Left renal pelvis (tissue), 4 donors: ENCODE data around the gene E4F1. TPM values are rescaled to one million over a fixed set of nuclear protein-coding genes. Genes with fewer than 3 reads are reported as not detected.
"Not testable (repeated sequence)": the region's sequence is repeated elsewhere in the genome, so short reads cannot be mapped to it uniquely, and the experiment has no call there.

Source experiments
- DNase-seq, 4 donors: peaks; one replicate each; pipeline ENCODE4 v3.0.0-alpha.2; 2013; ENCODE audit warnings: low read depth in 4 of 4, low spot score in 3 of 4
- polyA plus RNA-seq, 4 donors: library from polyadenylated mRNA; unstranded; fragments of 120-200 nt; gene quantifications; one replicate each; pipeline ENCODE4 v1.2.1, GENCODE V29; 2013; ENCODE audit not compliant: insufficient read length in 4 of 4

E4F1 gene
- polyA plus RNA-seq, 4 donors: 13.8 to 24.3 (median 15.7) TPM

GRCh38 chr16:2242598-2242997, 19.2 kb downstream of the E4F1 start:
- DNase-seq: no peak

- no peak for DNase-seq
Measured at GRCh38 chr16:2243031-2243528, 19.7 kb downstream of the E4F1 start.

GRCh38 chr16:2243781-2244180, 20.4 kb downstream of the E4F1 start:
- no peak for DNase-seq

GRCh38 chr16:2244301-2244700, 20.9 kb downstream of the E4F1 start:
- no peak for DNase-seq

GRCh38 chr16:2244926-2245795, 21.8 kb downstream of the E4F1 start:
- no peak for DNase-seq

- no peak for DNase-seq
Measured at GRCh38 chr16:2246301-2246885, 23.0 kb downstream of the E4F1 start.

GRCh38 chr16:2250652-2251295, 27.4 kb downstream of the E4F1 start:
- no peak for DNase-seq

- peak; percentile 79 to 85 (median 82) for DNase-seq
Measured at GRCh38 chr16:2251296-2252111, 28.1 kb downstream of the E4F1 start, which contains the start of gene ECI1. Gene ECI1 (minus strand): TSS chr16:2251587. CDS start chr16:2251566, 21 bp downstream.

- no peak for DNase-seq
Measured at GRCh38 chr16:2252806-2253148, 29.4 kb downstream of the E4F1 start.

GRCh38 chr16:2253293-2253692, 29.9 kb downstream of the E4F1 start:
- no peak for DNase-seq

GRCh38 chr16:2256531-2257140, 33.2 kb downstream of the E4F1 start:
- no peak for DNase-seq

- no peak for DNase-seq
Measured at GRCh38 chr16:2257726-2258125, 34.3 kb downstream of the E4F1 start.

- DNase-seq: not testable (repeated sequence)
Measured at GRCh38 chr16:2258530-2258929, 35.1 kb downstream of the E4F1 start.

- no peak for DNase-seq
Measured at GRCh38 chr16:2260250-2260649, 36.9 kb downstream of the E4F1 start.

GRCh38 chr16:2263026-2263425, 39.6 kb downstream of the E4F1 start:
- not testable (repeated sequence) for DNase-seq

GRCh38 chr16:2266887-2267286, 43.5 kb downstream of the E4F1 start:
- not testable (repeated sequence) for DNase-seq

- not testable (repeated sequence) for DNase-seq
Measured at GRCh38 chr16:2267505-2267912, 44.1 kb downstream of the E4F1 start.

GRCh38 chr16:2267913-2268666, 44.7 kb downstream of the E4F1 start, which contains the start of gene RNPS1:
Gene RNPS1 (minus strand): TSS chr16:2268126. CDS start chr16:2264643, 3,483 bp downstream.
- peak; percentile 94 to 98 (median 96) for DNase-seq

- DNase-seq: no peak
Measured at GRCh38 chr16:2270070-2270462, 46.7 kb downstream of the E4F1 start.
